ENCODE measurements around the gene YJEFN3. TPM values are rescaled to one million over a fixed set of nuclear protein-coding genes. Genes with fewer than 3 reads are reported as not detected.

The YJEFN3 gene
- total RNA-seq, 1 experiment from 2014 or later, result 16.6 TPM

GRCh38 chr19:19502808-19503602, 25.7 kb upstream of the YJEFN3 start:
- H2BK5ac ChIP-seq (ENCODE audit: insufficient read length, low read length), result no peak overlapping the region
- no peak overlapping the region for H3K18ac ChIP-seq (ENCODE audit: insufficient read length, low read depth, low read length)
- H3T11ph ChIP-seq (ENCODE audit: low read length), result no peak overlapping the region
- peak overlapping the region in 1 of 3 experiments; percentile 1; a peak in 2 of 7 replicates for H3K27ac Mint-ChIP-seq
- no peaks in the 10 kb centered on the region for H3K4me1 ChIP-seq (ENCODE audit: insufficient read depth, low read length)
- 100% methylated on average over 1 of the region's 18 CpGs for WGBS (ENCODE audit: extremely low coverage, insufficient read length, low lambda C conversion rate)
- H4K5ac ChIP-seq (ENCODE audit: insufficient read length, low read depth, low read length), result no peak overlapping the region
- no peak overlapping the region for H3K23ac ChIP-seq (ENCODE audit: insufficient read length, low read depth, low read length)
- no peak overlapping the region for H2BK15ac ChIP-seq (ENCODE audit: low read depth, low read length)
- H3K9me3 ChIP-seq (ENCODE audit: control insufficient read depth, low read depth, low read length), result no peaks in the 10 kb centered on the region
- no peak for DNase-seq
- no peak overlapping the region for H3K4ac ChIP-seq (ENCODE audit: low read depth, low read length)
- no peak for TF ChIP-seq CTCF (conservative IDR thresholded peaks at IDR 0.05)
- no peaks in the 10 kb centered on the region; the same call in 1 of the 2 replicates for H3K27me3 Mint-ChIP-seq (ENCODE audit: low read depth)
- H3K9ac ChIP-seq (ENCODE audit: extremely low read depth, insufficient read length, low read length), result no peak overlapping the region
- no peak overlapping the region for H2AFZ ChIP-seq (ENCODE audit: low read length)
- H3K27me3 ChIP-seq (ENCODE audit: insufficient read depth, low read length), result no peaks in the 10 kb centered on the region
- H3K36me3 Mint-ChIP-seq (ENCODE audit: insufficient read depth in 1 of 3, low read depth in 3 of 3), result peaks cover 42 to 93% (median 85%) of the 10 kb centered on the region in 3 experiments
- H2BK12ac ChIP-seq (ENCODE audit: insufficient read length, low read depth, low read length), result no peak overlapping the region
- H3K79me1 ChIP-seq (ENCODE audit: insufficient read depth, low read depth, low read length, poor library complexity, severe bottlenecking), result no peaks in the 10 kb centered on the region
- no peak overlapping the region for H2BK20ac ChIP-seq (ENCODE audit: low read depth, low read length, poor library complexity, severe bottlenecking)
- no peak overlapping the region for H3K27ac ChIP-seq (ENCODE audit: insufficient read length, low read depth, low read length)
- no peak overlapping the region for H4K91ac ChIP-seq (ENCODE audit: insufficient read length, low read depth, low read length)
- H2AK5ac ChIP-seq (ENCODE audit: insufficient read length, low read length), result no peak overlapping the region
- no peak overlapping the region for H3K4me3 Mint-ChIP-seq
- H3K4me1 Mint-ChIP-seq, result peaks cover 0 to 4% of the 10 kb centered on the region in 2 experiments; a peak in 1 of 4 replicates
- H3K4me2 ChIP-seq (ENCODE audit: insufficient read depth, insufficient read length, low read length), result no peak overlapping the region
- no peak overlapping the region for H3K14ac ChIP-seq (ENCODE audit: insufficient read depth, low read length)
- no peaks in the 10 kb centered on the region for H3K9me3 Mint-ChIP-seq
- H3K79me2 ChIP-seq (ENCODE audit: insufficient read depth, low read length), result no peaks in the 10 kb centered on the region
- no peaks in the 10 kb centered on the region for H3K23me2 ChIP-seq (ENCODE audit: insufficient read length, low read depth, low read length, poor library complexity, severe bottlenecking)
- no peak overlapping the region for H4K8ac ChIP-seq (replicated peaks; ENCODE audit: insufficient read length, low read depth, low read length)
- H3K56ac ChIP-seq (ENCODE audit: insufficient read length, low read depth, low read length), result no peak overlapping the region
- H4K20me1 ChIP-seq (ENCODE audit: control insufficient read depth, insufficient read depth, insufficient read length), result no peaks in the 10 kb centered on the region
- H2BK120ac ChIP-seq (ENCODE audit: low read depth, low read length, poor library complexity, severe bottlenecking), result no peak overlapping the region

All from H9 (cell line).